Activated CD4-positive, alpha-beta memory T cell treated with anti-CD3 and anti-CD28 coated beads, Interleukin-2, amount 10 ng/mL, durations not matched to agents 7 days and 5 days (primary cell): ENCODE data around the gene FGB. TPM values are rescaled to one million over a fixed set of nuclear protein-coding genes. Genes with fewer than 3 reads are reported as not detected.
"Not testable (repeated sequence)": the region's sequence is repeated elsewhere in the genome, so short reads cannot be mapped to it uniquely, and the experiment has no call there.

Experiments
- CTCF ChIA-PET: fragments of 350-600 bp; sonication (Branson Sonifier 250); formaldehyde crosslinking; loops from one replicate; lab custom pipeline; 2021; ENCODE audit warnings: antibody characterized with exemption, inconsistent platforms; lab: Charles Lee
- POLR2A ChIA-PET: fragments of 350-600 bp; sonication (Branson Sonifier 250); formaldehyde crosslinking; loops from one replicate; lab custom pipeline; 2021; ENCODE audit warnings: antibody characterized with exemption; lab: Charles Lee
- DNase-seq: peaks from one replicate; pipeline ENCODE4 v3.0.0-alpha.2; 2020
- H3K27ac Mint-ChIP-seq: one replicate; pipeline ENCODE4 v1.8.0; 2021; ENCODE audit warnings: mild to moderate bottlenecking, mixed read lengths
- H3K27me3 Mint-ChIP-seq: one replicate; pipeline ENCODE4 v1.8.0; 2021; ENCODE audit warnings: mixed read lengths
- H3K36me3 Mint-ChIP-seq: one replicate; pipeline ENCODE4 v1.8.0; 2021; ENCODE audit warnings: low read depth, mixed read lengths
- H3K4me1 Mint-ChIP-seq: one replicate; pipeline ENCODE4 v1.8.0; 2021; ENCODE audit warnings: mixed read lengths
- H3K4me3 Mint-ChIP-seq: one replicate; pipeline ENCODE4 v1.8.0; 2021; ENCODE audit warnings: mild to moderate bottlenecking, mixed read lengths
- H3K9me3 Mint-ChIP-seq: one replicate; pipeline ENCODE4 v1.8.0; 2021; ENCODE audit warnings: mixed read lengths
- total RNA-seq, 2 experiments: library from RNA; stranded (reverse); gene quantifications; one replicate each; pipeline ENCODE4 v1.2.3, GENCODE V29; 2021

Gene FGB
- total RNA-seq, 2 experiments from 2014 or later = not detected

DNA sequence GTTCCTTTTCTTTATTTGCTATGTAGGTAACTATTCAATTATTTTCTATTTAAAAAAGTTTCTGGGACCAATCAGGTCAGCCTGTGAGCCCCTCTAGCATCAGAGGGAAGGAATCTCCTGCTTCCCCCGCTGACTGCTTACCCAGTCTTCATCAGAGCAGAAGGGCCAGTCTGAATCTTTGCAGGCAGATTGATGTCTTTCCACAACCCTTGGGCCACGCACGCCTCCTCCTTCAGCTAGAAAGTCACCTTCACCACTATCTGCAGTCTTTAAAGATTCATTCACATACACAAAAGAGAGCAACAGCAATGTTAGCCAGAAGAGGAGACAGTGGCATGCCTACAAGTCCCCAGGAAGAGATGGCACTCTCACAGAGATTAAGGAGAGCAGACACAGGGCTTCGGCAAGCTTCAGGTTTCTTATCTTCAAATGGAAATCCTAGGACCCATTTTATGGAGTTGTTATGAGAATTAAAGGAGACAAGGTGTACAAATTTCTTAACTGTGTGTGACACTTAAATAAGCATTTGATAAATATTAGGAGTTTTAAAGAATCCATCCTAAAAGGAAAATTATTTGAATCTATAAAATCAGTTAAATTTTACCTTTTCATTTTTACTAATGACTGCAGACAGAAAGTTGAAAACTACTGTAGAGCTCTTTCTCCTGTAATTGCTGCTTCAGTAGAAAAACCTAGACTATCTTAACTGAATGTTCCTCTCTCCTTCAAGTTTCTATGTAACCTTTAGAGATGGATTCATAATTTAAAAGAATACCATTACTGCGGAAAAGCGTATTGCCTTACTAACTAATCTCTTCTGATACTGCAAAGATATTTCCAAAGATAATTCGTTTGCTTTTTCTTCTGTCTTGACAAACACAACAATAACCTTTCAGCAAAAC is 26.7 kb downstream of the FGB start:
- no peak for DNase-seq
- peaks cover 11% of the 10 kb centered on the region for H3K27me3 Mint-ChIP-seq
- H3K4me3 Mint-ChIP-seq = no peak overlapping the region
- H3K27ac Mint-ChIP-seq = no peak overlapping the region
- POLR2A ChIA-PET = no interaction called here
- no peaks in the 10 kb centered on the region for H3K4me1 Mint-ChIP-seq
- no peaks in the 10 kb centered on the region for H3K36me3 Mint-ChIP-seq
- CTCF ChIA-PET = no interaction called here
- no peaks in the 10 kb centered on the region for H3K9me3 Mint-ChIP-seq

DNA sequence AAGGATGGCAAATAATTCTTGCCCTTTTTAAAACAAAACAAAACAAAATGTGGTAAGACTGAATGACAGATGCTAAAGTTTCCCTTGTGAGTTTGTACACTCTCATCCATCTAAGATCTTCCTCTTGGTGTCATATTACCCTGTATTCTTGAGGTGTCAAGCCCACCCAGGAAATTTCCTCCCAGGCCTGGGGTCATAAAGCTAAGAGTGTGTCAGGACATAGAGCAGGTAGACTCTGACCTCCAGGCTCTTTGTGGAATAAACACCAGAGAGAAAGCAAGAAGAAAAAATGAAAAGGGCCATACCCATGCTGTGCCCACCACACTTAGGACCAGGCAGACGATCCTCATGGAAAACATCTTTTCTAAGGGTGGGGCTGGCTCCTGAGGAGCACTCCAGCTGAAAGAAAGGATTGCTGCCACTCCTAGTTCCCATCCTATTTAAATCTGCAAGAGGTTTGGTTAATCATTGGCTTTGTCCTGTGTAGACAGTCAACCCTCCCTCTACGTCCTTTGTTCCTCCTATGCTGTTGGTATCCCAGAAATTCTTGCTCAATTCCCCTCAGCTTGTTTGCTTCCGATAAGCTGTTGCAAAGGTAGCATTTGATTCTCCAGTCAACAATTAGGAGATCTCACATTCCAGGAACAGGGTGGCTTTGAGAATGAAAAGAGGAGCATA is 27.7 kb downstream of the FGB start, which contains the start of gene FGA:
FGA (minus strand) TSS at position 414 of the 678 bp plus-strand sequence; CDS start at position 359, 55 bp downstream.
- CTCF ChIA-PET = no interaction called here

DNA sequence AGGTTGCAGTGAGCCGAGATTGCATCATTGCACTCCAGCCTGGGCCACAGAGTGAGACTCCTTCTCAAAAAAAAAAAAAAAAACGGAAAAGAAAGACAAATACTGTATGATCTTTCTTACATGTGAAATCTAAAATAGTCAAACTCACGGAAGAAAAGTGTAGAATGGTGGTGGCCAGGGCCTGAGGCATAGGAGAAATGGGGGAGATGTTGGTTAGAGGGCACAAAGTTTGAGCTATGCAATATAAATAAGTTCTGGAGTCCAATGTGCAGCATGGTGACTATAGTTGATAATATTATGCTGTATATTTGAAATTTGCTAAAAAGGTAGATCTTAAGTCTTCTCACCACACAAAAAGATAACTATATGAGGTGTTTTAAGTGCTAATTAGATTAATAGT is 29.1 kb downstream of the FGB start:
- Mint-ChIP-seq H3K27ac (no peak overlapping the region), H3K27me3 (peaks cover 13% of the 10 kb centered on the region), H3K4me3 (no peak overlapping the region), H3K4me1 (no peaks in the 10 kb centered on the region), H3K9me3 (no peaks in the 10 kb centered on the region), H3K36me3 (no peaks in the 10 kb centered on the region)
- no peak for DNase-seq
- ChIA-PET CTCF (no interaction called here), POLR2A (no interaction called here)

More for the DNA sequence above, 27.7 kb downstream of the FGB start, which contains the start of gene FGA:
- POLR2A ChIA-PET = no interaction called here
- H3K36me3 Mint-ChIP-seq = no peaks in the 10 kb centered on the region
- H3K4me3 Mint-ChIP-seq = no peak within 1 kb of the TSS
- no peak for DNase-seq
- H3K27me3 Mint-ChIP-seq = peaks cover 11% of the 10 kb centered on the region
- no peaks in the 10 kb centered on the region for H3K4me1 Mint-ChIP-seq
- no peak within 1 kb of the TSS for H3K27ac Mint-ChIP-seq
- H3K9me3 Mint-ChIP-seq = no peaks in the 10 kb centered on the region

DNA sequence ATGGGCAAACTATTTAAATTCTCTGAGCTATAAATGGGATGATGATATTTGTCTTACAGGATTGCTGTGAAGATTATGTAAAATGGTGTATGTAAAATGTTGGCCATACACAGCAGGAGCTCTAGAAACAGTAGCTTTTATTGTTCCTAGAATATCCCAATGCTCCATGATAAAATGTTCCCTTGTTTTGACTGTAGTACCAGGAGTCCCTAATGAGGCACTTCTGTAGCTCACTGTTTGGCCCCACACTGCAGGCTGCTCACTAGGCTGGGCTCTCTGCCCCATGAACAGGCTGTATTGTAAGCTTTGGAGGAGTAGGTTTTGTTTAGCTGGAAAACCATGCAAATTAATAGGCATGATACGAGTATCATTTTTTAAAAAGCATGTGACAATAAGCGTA is 31.1 kb downstream of the FGB start:
- Mint-ChIP-seq H3K36me3 (no peaks in the 10 kb centered on the region), H3K9me3 (no peaks in the 10 kb centered on the region), H3K4me3 (no peak overlapping the region), H3K27me3 (peaks cover 13% of the 10 kb centered on the region), H3K4me1 (no peaks in the 10 kb centered on the region), H3K27ac (no peak overlapping the region)
- ChIA-PET POLR2A (no interaction called here), CTCF (interaction anchor here (1.2 kb wide), 1 partner anchor 44 kb away, joined by 3 read pairs; the partner anchor contains the start of gene PLRG1)
- no peak for DNase-seq

DNA sequence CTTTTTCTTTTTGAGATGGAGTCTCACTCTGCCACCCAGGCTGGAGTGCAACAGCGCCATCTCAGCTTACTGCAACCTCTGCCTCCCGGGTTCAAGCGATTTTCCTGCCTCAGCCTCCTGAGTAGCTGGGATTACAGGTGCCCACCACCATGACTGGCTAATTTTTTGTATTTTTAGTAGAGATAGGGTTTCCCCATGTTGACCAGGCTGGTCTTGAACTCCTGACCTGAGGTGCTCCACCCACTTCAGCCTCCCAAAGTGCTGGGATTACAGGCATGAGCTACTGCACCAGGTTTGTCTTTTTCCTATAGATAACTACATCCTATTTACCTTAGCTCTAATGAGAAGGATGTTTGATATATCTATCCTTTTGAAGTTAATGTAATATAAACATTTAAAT is 31.5 kb downstream of the FGB start:
- H3K4me3 Mint-ChIP-seq, H3K4me1 Mint-ChIP-seq, POLR2A ChIA-PET, H3K9me3 Mint-ChIP-seq, DNase-seq, H3K27ac Mint-ChIP-seq, H3K36me3 Mint-ChIP-seq: not testable (repeated sequence)
- H3K27me3 Mint-ChIP-seq = peaks cover 11% of the 10 kb centered on the region
- CTCF ChIA-PET = interaction anchor here (0.6 to 1.2 kb wide), 3 partner anchors 13 to 94 kb away, joined by 3 read pairs; partner anchors contain the start of gene PLRG1

DNA sequence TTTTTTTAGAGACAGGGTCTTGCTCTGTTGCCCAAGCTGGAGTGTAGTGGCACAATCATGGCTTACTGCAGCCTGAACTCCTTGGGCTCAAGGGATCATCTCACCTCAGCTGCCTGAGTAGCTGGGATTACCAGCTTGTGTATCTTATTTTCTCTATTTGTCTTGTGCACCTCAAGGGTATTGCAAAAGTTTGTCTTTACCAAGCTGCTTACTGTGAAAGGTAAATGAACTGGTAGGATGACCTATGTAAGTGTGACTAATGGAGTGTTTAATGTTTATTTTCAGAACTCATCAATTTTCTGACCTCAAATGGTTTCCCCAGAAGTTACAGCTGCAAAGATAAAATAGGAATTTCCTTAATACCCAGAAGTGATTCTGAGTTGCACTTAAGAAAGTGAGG is 33.0 kb downstream of the FGB start:
- Mint-ChIP-seq H3K36me3 (no peaks in the 10 kb centered on the region), H3K27ac (no peak overlapping the region), H3K27me3 (peaks cover 9% of the 10 kb centered on the region), H3K4me1 (no peaks in the 10 kb centered on the region), H3K4me3 (no peak overlapping the region), H3K9me3 (no peaks in the 10 kb centered on the region)
- DNase-seq = no peak
- CTCF ChIA-PET = interaction anchor here (1.0 kb wide), 1 partner anchor 23 kb away, joined by 4 read pairs; no protein-coding TSS in a partner anchor
- POLR2A ChIA-PET = no interaction called here

DNA sequence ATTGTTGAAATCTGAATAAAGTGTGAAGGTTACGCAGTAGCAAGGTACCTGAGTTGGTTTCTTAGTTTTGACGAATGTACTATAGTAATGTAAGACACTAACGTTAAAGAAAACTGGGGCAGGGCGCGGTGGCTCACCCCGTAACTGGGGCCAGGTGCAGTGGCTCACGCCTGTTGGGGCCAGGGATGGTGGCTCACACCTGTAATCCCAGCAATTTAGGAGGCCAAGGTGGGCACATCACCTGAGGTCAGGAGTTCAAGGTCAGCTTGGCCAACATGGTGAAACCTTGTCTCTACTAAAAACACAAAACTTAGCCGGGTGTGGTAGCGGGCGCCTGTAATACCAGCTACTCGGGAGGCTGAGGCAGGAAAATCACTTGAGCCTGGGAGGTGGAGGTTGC is 34.5 kb downstream of the FGB start:
- H3K27ac Mint-ChIP-seq, POLR2A ChIA-PET, H3K27me3 Mint-ChIP-seq, H3K4me1 Mint-ChIP-seq, DNase-seq, H3K4me3 Mint-ChIP-seq, CTCF ChIA-PET, H3K9me3 Mint-ChIP-seq, H3K36me3 Mint-ChIP-seq: not testable (repeated sequence)

DNA sequence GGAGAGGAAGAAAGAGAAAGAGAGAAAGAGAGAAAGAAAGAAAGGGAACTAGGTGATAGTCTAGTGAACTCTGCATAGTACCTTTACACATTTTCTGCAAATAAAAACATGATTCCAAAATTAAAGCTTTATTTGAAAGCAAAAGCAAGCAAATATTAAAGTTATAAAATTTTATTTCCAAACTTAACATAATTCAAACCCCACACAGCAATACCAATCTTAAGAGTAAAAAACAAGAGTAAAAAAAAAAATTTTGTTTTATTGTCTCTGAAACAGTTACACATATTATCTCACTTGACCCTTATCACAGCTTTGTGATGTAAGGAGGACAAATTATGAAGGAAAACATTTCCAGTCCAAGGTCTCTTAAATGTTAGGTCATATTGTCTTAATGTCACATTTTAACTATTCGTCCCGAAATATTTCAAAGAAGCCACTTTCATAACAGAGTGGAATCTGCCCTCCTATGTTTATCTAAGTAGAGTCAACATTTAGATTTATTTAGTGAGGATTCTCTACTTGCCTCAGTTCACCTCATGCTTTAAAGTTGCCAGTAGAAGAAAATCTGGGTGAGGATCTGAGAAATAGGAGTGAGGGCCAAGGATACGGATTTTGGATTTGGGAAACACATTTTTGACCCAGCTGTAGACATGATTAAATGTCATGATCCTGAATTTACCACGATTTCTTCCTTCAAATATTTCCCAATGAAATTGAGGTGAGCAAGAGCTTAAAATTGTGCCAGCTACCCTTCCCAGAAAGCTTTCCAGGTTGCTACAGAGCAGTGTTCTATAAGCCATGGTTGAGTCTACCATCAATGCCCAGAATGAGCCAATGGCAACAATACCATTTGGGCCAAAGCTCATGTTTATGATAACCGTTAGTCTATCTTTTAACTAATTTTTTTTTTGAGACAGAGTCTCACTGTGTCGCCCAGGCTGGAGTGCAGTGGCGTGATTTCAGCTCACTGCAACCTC is 35.3 kb downstream of the FGB start:
- CTCF ChIA-PET = interaction anchor here (0.7 kb wide), 1 partner anchor 21 kb away, joined by 4 read pairs; no protein-coding TSS in a partner anchor
- H3K4me1 Mint-ChIP-seq = no peaks in the 10 kb centered on the region

DNA sequence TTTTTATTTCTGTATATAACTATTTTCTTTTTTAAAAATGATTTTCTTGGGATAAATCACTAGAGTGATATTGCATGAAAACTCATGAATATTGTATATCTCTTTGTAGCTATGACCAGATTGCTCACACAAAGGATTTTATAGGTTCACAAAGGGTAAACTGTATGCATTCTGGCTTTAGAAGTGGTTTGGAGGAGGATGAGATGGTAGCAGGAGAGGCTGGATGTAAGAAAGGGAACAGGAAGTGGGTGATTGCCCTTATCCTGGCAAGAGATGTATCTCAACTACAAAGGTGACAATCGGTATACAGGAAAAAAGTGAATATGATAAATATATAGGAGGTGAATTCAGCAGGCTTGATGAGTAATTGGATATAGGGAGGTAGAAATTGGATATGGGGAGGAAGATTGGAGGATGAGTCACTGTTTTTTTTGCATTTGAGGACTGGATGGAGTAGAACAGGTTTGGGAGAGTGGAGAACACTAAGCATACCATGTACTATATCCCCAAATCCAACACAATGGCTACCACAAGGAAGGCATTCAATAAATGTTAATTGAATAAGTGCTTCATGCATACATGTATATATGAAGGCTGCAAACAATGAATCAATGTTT is 39.7 kb downstream of the FGB start:
- no peak for DNase-seq
- Mint-ChIP-seq H3K9me3 (no peaks in the 10 kb centered on the region), H3K27ac (no peak overlapping the region), H3K36me3 (no peaks in the 10 kb centered on the region), H3K27me3 (peaks cover 14% of the 10 kb centered on the region), H3K4me3 (no peak overlapping the region), H3K4me1 (no peaks in the 10 kb centered on the region)
- ChIA-PET CTCF (interaction anchor here (1.0 to 1.5 kb wide), 2 partner anchors 21 to 43 kb away, joined by 3 read pairs; no protein-coding TSS in a partner anchor), POLR2A (no interaction called here)

More for the DNA sequence above, 35.3 kb downstream of the FGB start:
- POLR2A ChIA-PET = no interaction called here
- no peak overlapping the region for H3K27ac Mint-ChIP-seq
- peaks cover 13% of the 10 kb centered on the region for H3K27me3 Mint-ChIP-seq
- H3K36me3 Mint-ChIP-seq = no peaks in the 10 kb centered on the region
- no peaks in the 10 kb centered on the region for H3K9me3 Mint-ChIP-seq
- no peak for DNase-seq
- H3K4me3 Mint-ChIP-seq = no peak overlapping the region

DNA sequence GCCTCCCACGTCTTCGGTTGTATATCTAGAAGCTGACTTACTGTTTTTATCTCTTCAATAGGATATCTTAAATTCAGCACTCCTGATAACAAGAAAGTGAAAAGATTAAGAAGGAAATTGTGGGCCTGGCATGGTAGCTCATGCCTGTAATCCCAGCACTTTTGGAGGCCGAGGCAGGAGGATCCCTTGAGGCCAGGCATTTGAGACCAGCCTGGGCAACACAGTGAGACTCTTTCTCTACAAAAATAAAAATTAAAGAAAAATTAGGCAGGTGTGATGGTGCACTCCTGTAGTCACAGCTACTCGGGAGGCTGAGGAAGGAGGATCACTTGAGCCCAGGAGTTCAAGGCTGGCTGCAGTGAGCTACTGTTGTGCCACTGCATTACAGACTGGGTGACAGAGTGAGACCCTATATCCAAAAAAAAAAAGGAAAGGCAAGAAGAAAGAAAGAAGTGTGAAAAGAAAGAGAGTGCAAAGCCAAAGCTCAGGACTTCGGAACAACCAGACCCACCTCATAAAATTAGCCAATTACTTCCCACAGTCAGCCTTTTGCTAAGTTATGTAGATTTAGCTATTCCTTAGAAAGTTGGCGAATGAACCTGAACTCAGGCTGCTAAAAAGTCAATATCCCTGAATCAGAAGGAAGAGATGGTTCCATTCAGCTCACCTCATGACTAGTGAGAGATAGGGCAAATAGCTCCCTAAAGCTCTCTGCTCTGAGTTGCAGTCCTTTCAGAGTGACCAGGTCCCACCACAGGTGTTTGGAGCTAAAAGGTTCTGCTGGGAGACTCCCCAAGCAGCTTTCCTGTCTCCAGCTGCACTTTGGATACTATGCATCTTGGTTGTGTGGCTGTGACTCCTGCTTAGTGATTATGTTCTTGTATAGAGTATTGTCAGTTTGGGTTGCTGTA is 40.5 kb downstream of the FGB start:
- POLR2A ChIA-PET = no interaction called here
- no peak overlapping the region for H3K4me3 Mint-ChIP-seq
- CTCF ChIA-PET = interaction anchor here (1.5 kb wide), 1 partner anchor 44 kb away, joined by 3 read pairs; no protein-coding TSS in a partner anchor
- H3K4me1 Mint-ChIP-seq = no peaks in the 10 kb centered on the region
- H3K9me3 Mint-ChIP-seq = no peaks in the 10 kb centered on the region
- H3K27me3 Mint-ChIP-seq = peaks cover 13% of the 10 kb centered on the region
- H3K27ac Mint-ChIP-seq = no peak overlapping the region
- no peak for DNase-seq
- no peaks in the 10 kb centered on the region for H3K36me3 Mint-ChIP-seq

DNA sequence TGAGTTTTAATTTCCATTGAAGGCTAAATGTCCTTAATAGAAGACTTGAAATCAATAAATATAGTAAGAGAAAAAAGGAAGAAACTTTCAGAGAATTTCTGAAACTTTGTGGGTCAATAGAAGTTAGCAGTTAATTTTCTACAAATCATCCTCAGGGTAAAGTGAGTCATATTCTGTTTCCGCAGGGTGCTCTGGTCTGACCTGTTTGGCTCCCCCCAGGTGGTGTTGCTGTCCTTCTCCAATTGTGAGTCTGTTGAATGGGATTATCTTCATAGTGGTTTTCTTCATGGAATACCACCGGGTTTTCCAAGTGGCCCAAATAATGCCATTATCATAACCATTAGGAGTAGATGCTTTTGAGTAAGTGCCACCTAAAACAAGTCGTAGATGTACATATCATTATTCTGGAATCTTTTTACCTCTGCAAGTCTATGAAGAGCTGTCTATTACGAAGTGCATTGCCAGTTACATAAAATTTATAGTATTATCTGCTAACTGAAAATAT is 41.9 kb downstream of the FGB start:
- ChIA-PET CTCF (no interaction called here), POLR2A (no interaction called here)
- H3K4me1 Mint-ChIP-seq = no peaks in the 10 kb centered on the region
- H3K27me3 Mint-ChIP-seq = peaks cover 17% of the 10 kb centered on the region
- H3K27ac Mint-ChIP-seq = no peak overlapping the region
- H3K9me3 Mint-ChIP-seq = no peaks in the 10 kb centered on the region
- H3K4me3 Mint-ChIP-seq = no peak overlapping the region
- H3K36me3 Mint-ChIP-seq = no peaks in the 10 kb centered on the region
- DNase-seq = no peak
